ENCODE measurements around the gene ANAPC15. TPM values are rescaled to one million over a fixed set of nuclear protein-coding genes. Genes with fewer than 3 reads are reported as not detected.
A peak's percentile ranks its signal among the peaks of the same experiment; 100 is the strongest.

ANAPC15 gene
- total and polyA plus RNA-seq, 2 of the 4 experiments (the other 2 are of a cell fraction), result 66.3 to 84.2 TPM

GRCh38 chr11:72138821-72139390 is 26.4 kb upstream of the ANAPC15 start:
- ChIA-PET POLR2A (ENCODE audit: unreplicated experiment) (no interaction called here), CTCF (no interaction called here)
- Histone ChIP-seq H3K27me3 (ENCODE audit: control insufficient read depth, insufficient read depth, low read length) (no peaks in the 10 kb centered on the region), H2AFZ (replicated peaks; ENCODE audit: low read length, poor library complexity) (no peak overlapping the region), H2BK120ac (ENCODE audit: low read depth, low read length) (peak overlapping the region; percentile 30; the same call in 1 of the 2 replicates), H2BK15ac (ENCODE audit: low read depth, low read length) (no peak overlapping the region), H2BK5ac (ENCODE audit: low read depth, low read length, poor library complexity, severe bottlenecking) (peak overlapping the region; percentile 24), H4K8ac (ENCODE audit: low read depth in 2 of 2, low read length in 2 of 2) (no peak overlapping the region), H3K27ac (ENCODE audit: insufficient read depth, low read length) (no peak overlapping the region), H3K4me2 (ENCODE audit: low read depth, low read length) (no peak overlapping the region), H3K14ac (replicated peaks; ENCODE audit: low read depth, low read length) (no peak overlapping the region), H3K4me1 (ENCODE audit: control insufficient read depth, insufficient read depth, low read length) (peaks cover 17% of the 10 kb centered on the region), H2AK9ac (replicated peaks; ENCODE audit: low read depth, low read length, poor library complexity) (no peak overlapping the region), H3K4me3 (ENCODE audit: insufficient read depth, low read depth, low read length) (no peak overlapping the region), H2BK20ac (ENCODE audit: low read depth, low read length) (0 out of 2 replicates have a peak overlapping the region, but pooled peaks have one; percentile 15), H4K91ac (ENCODE audit: insufficient read depth, low read depth, low read length) (no peak overlapping the region; the same call in 1 of the 2 replicates), H3K56ac (ENCODE audit: extremely low read depth, insufficient read depth, low read length) (no peak overlapping the region), H3K36me3 (ENCODE audit: control insufficient read depth, insufficient read depth, low read length) (no peaks in the 10 kb centered on the region), H3K18ac (ENCODE audit: low read depth, low read length) (no peak overlapping the region), H3K9ac (ENCODE audit: low read depth, low read length) (no peak overlapping the region), H3K79me1 (ENCODE audit: low read depth in 1 of 2, low read length in 2 of 2) (no peaks in the 10 kb centered on the region), H3K4ac (ENCODE audit: low read depth, low read length) (peak overlapping the region; percentile 18; the same call in 1 of the 2 replicates), H3K23ac (ENCODE audit: low read depth, low read length) (no peak overlapping the region), H4K5ac (ENCODE audit: low read depth, low read length) (no peak overlapping the region), H4K20me1 (ENCODE audit: insufficient read depth, low read length) (no peaks in the 10 kb centered on the region), H2AK5ac (ENCODE audit: low read depth, low read length) (peak overlapping the region; percentile 40; the same call in 1 of the 2 replicates), H3K9me1 (ENCODE audit: insufficient read depth, low read length) (peaks cover 10% of the 10 kb centered on the region), H3K9me3 (ENCODE audit: control insufficient read depth, insufficient read depth, low read length) (no peaks in the 10 kb centered on the region)
- intact Hi-C loops (cut with micrococcal nuclease) (no loop called here), in situ Hi-C loops (cut with MboI; ENCODE audit: low sequenced_read_pairs) (no loop called here), dilution Hi-C loops (cut with HindIII; ENCODE audit: low sequenced_read_pairs, unreplicated experiment) (no loop called here)
- no TSS peak for BruUV-seq (replicated peaks)
- TF ChIP-seq RAD21 (IDR thresholded peaks at IDR 0.05; ENCODE audit: low read length) (no peak), MAZ (IDR thresholded peaks at IDR 0.05; ENCODE audit: borderline replicate concordance, low read depth, low read length) (no peak), RCOR1 (IDR thresholded peaks at IDR 0.05; ENCODE audit: insufficient replicate concordance, low read length) (no peak), NFE2L2 (IDR thresholded peaks at IDR 0.05; ENCODE audit: low read depth, low read length) (no peak), MAFK (IDR thresholded peaks at IDR 0.05; ENCODE audit: low read depth, low read length) (no peak), BHLHE40 (IDR thresholded peaks at IDR 0.05; ENCODE audit: low read depth, low read length) (no peak), MXI1 (IDR thresholded peaks at IDR 0.05; ENCODE audit: borderline replicate concordance, low read depth, low read length) (no peak), CEBPB (IDR thresholded peaks at IDR 0.05; ENCODE audit: low read depth, low read length) (no peak), RFX5 (IDR thresholded peaks at IDR 0.05; ENCODE audit: low read depth, low read length) (no peak)
- TF ChIP-seq, protein P1, sequence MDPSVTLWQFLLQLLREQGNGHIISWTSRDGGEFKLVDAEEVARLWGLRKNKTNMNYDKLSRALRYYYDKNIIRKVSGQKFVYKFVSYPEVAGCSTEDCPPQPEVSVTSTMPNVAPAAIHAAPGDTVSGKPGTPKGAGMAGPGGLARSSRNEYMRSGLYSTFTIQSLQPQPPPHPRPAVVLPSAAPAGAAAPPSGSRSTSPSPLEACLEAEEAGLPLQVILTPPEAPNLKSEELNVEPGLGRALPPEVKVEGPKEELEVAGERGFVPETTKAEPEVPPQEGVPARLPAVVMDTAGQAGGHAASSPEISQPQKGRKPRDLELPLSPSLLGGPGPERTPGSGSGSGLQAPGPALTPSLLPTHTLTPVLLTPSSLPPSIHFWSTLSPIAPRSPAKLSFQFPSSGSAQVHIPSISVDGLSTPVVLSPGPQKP (IDR thresholded peaks at IDR 0.05; ENCODE audit: borderline replicate concordance, low read depth, low read length), result no peak
- TF ChIP-seq, protein P2, sequence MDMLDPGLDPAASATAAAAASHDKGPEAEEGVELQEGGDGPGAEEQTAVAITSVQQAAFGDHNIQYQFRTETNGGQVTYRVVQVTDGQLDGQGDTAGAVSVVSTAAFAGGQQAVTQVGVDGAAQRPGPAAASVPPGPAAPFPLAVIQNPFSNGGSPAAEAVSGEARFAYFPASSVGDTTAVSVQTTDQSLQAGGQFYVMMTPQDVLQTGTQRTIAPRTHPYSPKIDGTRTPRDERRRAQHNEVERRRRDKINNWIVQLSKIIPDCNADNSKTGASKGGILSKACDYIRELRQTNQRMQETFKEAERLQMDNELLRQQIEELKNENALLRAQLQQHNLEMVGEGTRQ (IDR thresholded peaks at IDR 0.05; ENCODE audit: low read depth, low read length), result no peak
- DNase-seq (no peak), ATAC-seq (ENCODE audit: low read depth) (no peak)
- WGBS, 2 experiments (ENCODE audit: extremely low coverage in 2 of 2, insufficient read length in 1 of 2), result no CpG with 5 or more reads among the region's 12 CpGs
